ES-I3 (cell line): Measurements from ENCODE around the gene TRPM6.
"Not testable (repeated sequence)": the region's sequence is repeated elsewhere in the genome, so short reads cannot be mapped to it uniquely, and the experiment has no call there.

Experiments
- H3K36me3 ChIP-seq: 2 replicates; pipeline ENCODE4 v1.6.1; 2013; ENCODE audit warnings: mild to moderate bottlenecking, low read length, control low read depth, moderate library complexity; ENCODE audit not compliant: insufficient read depth
- H3K4me1 ChIP-seq: 2 replicates; pipeline ENCODE4 v1.6.1; 2013; ENCODE audit warnings: mild to moderate bottlenecking, control low read depth, low read length; ENCODE audit not compliant: insufficient read depth
- H3K9ac ChIP-seq: 2 replicates; pipeline ENCODE4 v1.6.1; 2013; ENCODE audit warnings: low read depth, mild to moderate bottlenecking, low read length, moderate library complexity
- H3K9me3 ChIP-seq: 2 replicates; pipeline ENCODE4 v1.6.1; 2013; ENCODE audit warnings: mild to moderate bottlenecking, low read length, moderate library complexity; ENCODE audit not compliant: control insufficient read depth, insufficient read depth

Gene TRPM6

GRCh38 chr9:74887041-74887980 lies at the start of gene TRPM6:
TRPM6 (minus strand) TSS chr9:74887921; CDS start chr9:74887856, 65 bp downstream.
- Histone ChIP-seq H3K9ac (peak within 1 kb of the TSS; percentile 52), H3K9me3 (no peaks in the 10 kb centered on the region), H3K36me3 (no peaks in the 10 kb centered on the region), H3K4me1 (no peaks in the 10 kb centered on the region)

- Histone ChIP-seq H3K9ac (no peak overlapping the region), H3K4me1 (no peaks in the 10 kb centered on the region), H3K9me3 (peaks cover 4% of the 10 kb centered on the region; the same call in 1 of the 2 replicates), H3K36me3 (no peaks in the 10 kb centered on the region)
Observed at GRCh38 chr9:74935008-74935407, 47.3 kb upstream of the TRPM6 start.

- Histone ChIP-seq H3K9me3 (no peaks in the 10 kb centered on the region), H3K9ac (no peak overlapping the region), H3K36me3 (no peaks in the 10 kb centered on the region), H3K4me1 (no peaks in the 10 kb centered on the region; the same call in 1 of the 2 replicates)
Observed at GRCh38 chr9:74921737-74922136, 34.0 kb upstream of the TRPM6 start.

GRCh38 chr9:74920944-74921626 lies 33.4 kb upstream of the TRPM6 start:
- Histone ChIP-seq H3K9me3 (no peaks in the 10 kb centered on the region), H3K4me1 (no peaks in the 10 kb centered on the region; the same call in 1 of the 2 replicates), H3K36me3 (no peaks in the 10 kb centered on the region), H3K9ac (no peak overlapping the region)

- Histone ChIP-seq H3K4me1 (no peaks in the 10 kb centered on the region), H3K36me3 (no peaks in the 10 kb centered on the region), H3K9ac (no peak overlapping the region), H3K9me3 (no peaks in the 10 kb centered on the region)
Observed at GRCh38 chr9:74910036-74910435, 22.3 kb upstream of the TRPM6 start.

GRCh38 chr9:74908665-74909064 lies 20.9 kb upstream of the TRPM6 start:
- Histone ChIP-seq H3K4me1 (no peaks in the 10 kb centered on the region), H3K36me3 (no peaks in the 10 kb centered on the region), H3K9ac (no peak overlapping the region), H3K9me3 (no peaks in the 10 kb centered on the region)

- no peaks in the 10 kb centered on the region for H3K4me1 ChIP-seq
- no peak overlapping the region for H3K9ac ChIP-seq
- no peaks in the 10 kb centered on the region for H3K36me3 ChIP-seq
- no peaks in the 10 kb centered on the region for H3K9me3 ChIP-seq
Observed at GRCh38 chr9:74907085-74907484, 19.4 kb upstream of the TRPM6 start.

- H3K9ac ChIP-seq = no peak overlapping the region
- no peaks in the 10 kb centered on the region for H3K36me3 ChIP-seq
- no peaks in the 10 kb centered on the region for H3K9me3 ChIP-seq
- no peaks in the 10 kb centered on the region for H3K4me1 ChIP-seq
Observed at GRCh38 chr9:74901001-74901400, 13.3 kb upstream of the TRPM6 start.

- H3K9me3 ChIP-seq, H3K9ac ChIP-seq, H3K4me1 ChIP-seq, H3K36me3 ChIP-seq: not testable (repeated sequence)
Observed at GRCh38 chr9:74888449-74888848, 728 bp upstream of the TRPM6 start.

- Histone ChIP-seq H3K36me3 (no peaks in the 10 kb centered on the region), H3K9ac (peak overlapping the region; percentile 52), H3K4me1 (no peaks in the 10 kb centered on the region), H3K9me3 (no peaks in the 10 kb centered on the region)
Observed at GRCh38 chr9:74887981-74888370, 255 bp upstream of the TRPM6 start.

- Histone ChIP-seq H3K9me3 (no peaks in the 10 kb centered on the region), H3K4me1 (no peaks in the 10 kb centered on the region), H3K36me3 (no peaks in the 10 kb centered on the region)
Observed at GRCh38 chr9:74876382-74876949, 11.3 kb downstream of the TRPM6 start.

GRCh38 chr9:74875656-74876055 lies 12.1 kb downstream of the TRPM6 start:
- Histone ChIP-seq H3K4me1 (no peaks in the 10 kb centered on the region), H3K9ac (no peak overlapping the region), H3K36me3 (no peaks in the 10 kb centered on the region), H3K9me3 (no peaks in the 10 kb centered on the region)

More at GRCh38 chr9:74876382-74876949, 11.3 kb downstream of the TRPM6 start:
- H3K9ac ChIP-seq = no peak overlapping the region

- H3K9ac ChIP-seq = no peak overlapping the region
- H3K4me1 ChIP-seq = no peaks in the 10 kb centered on the region
- no peaks in the 10 kb centered on the region for H3K9me3 ChIP-seq
- no peaks in the 10 kb centered on the region for H3K36me3 ChIP-seq
Observed at GRCh38 chr9:74874220-74874619, 13.5 kb downstream of the TRPM6 start.

GRCh38 chr9:74872619-74873233 lies 15.0 kb downstream of the TRPM6 start:
- Histone ChIP-seq H3K4me1 (no peaks in the 10 kb centered on the region), H3K9me3 (no peaks in the 10 kb centered on the region), H3K36me3 (no peaks in the 10 kb centered on the region), H3K9ac (no peak overlapping the region)
